OCI-LY7 (cell line): ENCODE measurements around the gene HPSE2. TPM values are rescaled to one million over a fixed set of nuclear protein-coding genes. Genes with fewer than 3 reads are reported as not detected.

Experiments
- BruUV-seq: library from RNA; stranded (reverse); fragments of 400-500 nt; replicated peaks from 2 replicates; lab custom pipeline; 2021; lab: Mats Ljungman, UMichigan
- CTCF ChIA-PET: fragments of 300-600 bp; sonication (Branson Sonifier 250); formaldehyde crosslinking; loops from one replicate; lab custom pipeline; 2022; ENCODE audit warnings: antibody characterized with exemption; ENCODE audit not compliant: unreplicated experiment; lab: Charles Lee
- POLR2A ChIA-PET: fragments of 300-600 bp; sonication (Branson Sonifier 250); formaldehyde crosslinking; loops from one replicate; lab custom pipeline; 2022; ENCODE audit warnings: antibody characterized with exemption; lab: Charles Lee
- DNase-seq: peaks from one replicate; pipeline ENCODE4 v3.0.0-alpha.2; 2015; ENCODE audit warnings: low spot score
- H2AFZ ChIP-seq: fragments of 200-600 bp; sonication (generic), shearing (Covaris generic); 2 replicates; pipeline ENCODE4 v1.6.1; 2014; ENCODE audit warnings: mild to moderate bottlenecking, antibody characterized with exemption, low read length, moderate library complexity
- H3K27ac ChIP-seq: fragments of 200-600 bp; sonication (generic); 2 replicates; pipeline ENCODE4 v1.5.1; 2014; ENCODE audit warnings: mixed run types, low read depth, mild to moderate bottlenecking, moderate library complexity, low read length, inconsistent platforms; ENCODE audit not compliant: poor library complexity, severe bottlenecking
- H3K36me3 ChIP-seq: fragments of 200-600 bp; sonication (generic); 2 replicates; pipeline ENCODE4 v1.6.1; 2014; ENCODE audit warnings: mild to moderate bottlenecking, antibody characterized with exemption, low read length, moderate library complexity, mixed read lengths; ENCODE audit not compliant: insufficient read depth
- H3K4me1 ChIP-seq: fragments of 200-600 bp; sonication (generic); 2 replicates; pipeline ENCODE4 v1.5.1; 2014; ENCODE audit warnings: mild to moderate bottlenecking, low read length; ENCODE audit not compliant: insufficient read depth, poor library complexity, severe bottlenecking
- H3K4me2 ChIP-seq: fragments of 200-600 bp; sonication (generic); 2 replicates; pipeline ENCODE4 v1.6.1; 2014; ENCODE audit warnings: mild to moderate bottlenecking, low read length
- H3K4me3 ChIP-seq: fragments of 200-600 bp; sonication (generic); 2 replicates; pipeline ENCODE4 v1.5.1; 2014; ENCODE audit warnings: mild to moderate bottlenecking, low read depth, low read length; ENCODE audit not compliant: poor library complexity, severe bottlenecking
- H3K79me2 ChIP-seq: fragments of 200-600 bp; sonication (generic); 2 replicates; pipeline ENCODE4 v1.6.1; 2016; ENCODE audit warnings: low read depth, mild to moderate bottlenecking, low read length, moderate library complexity, mixed read lengths; ENCODE audit not compliant: insufficient read depth
- H3K9me2 ChIP-seq: fragments of 200-600 bp; sonication (generic); 2 replicates; pipeline ENCODE4 v1.6.1; 2016; ENCODE audit warnings: mild to moderate bottlenecking, low read length, mixed read lengths; ENCODE audit not compliant: insufficient read depth
- H3K9me3 ChIP-seq: fragments of 200-600 bp; sonication (generic); 2 replicates; pipeline ENCODE4 v1.6.1; 2014; ENCODE audit warnings: mild to moderate bottlenecking, mixed run types, low read length, mixed read lengths
- H4K20me1 ChIP-seq: fragments of 200-600 bp; sonication (generic); 2 replicates; pipeline ENCODE4 v1.6.1; 2014; ENCODE audit warnings: mild to moderate bottlenecking, antibody characterized with exemption, low read length, moderate library complexity, mixed read lengths; ENCODE audit not compliant: insufficient read depth
- CTCF ChIP-seq: fragments of 200-600 bp; sonication (generic); conservative IDR thresholded peaks from 2 replicates; pipeline ENCODE4 v1.5.1; 2014; ENCODE audit warnings: mild to moderate bottlenecking, antibody characterized with exemption, low read length, moderate library complexity, mixed read lengths
- EZH2phosphoT487 ChIP-seq: fragments of 200-600 bp; sonication (generic); IDR thresholded peaks from 2 replicates; pipeline ENCODE4 v1.6.1; 2018; ENCODE audit warnings: low read depth, borderline replicate concordance, mild to moderate bottlenecking, mixed run types, antibody characterized with exemption, low read length, moderate library complexity, mixed read lengths
- intact Hi-C: fragments of 100-400 bp; cut with micrococcal nuclease; formaldehyde crosslinking; loops from one replicate; pipeline ENCODE4 v1.10.0; 2022; ENCODE audit not compliant: unreplicated experiment
- total RNA-seq, 2 experiments: library from RNA; depleted of rRNA in 1 of 2; stranded (reverse); fragments of >200 nt in 1 of 2; shearing (Covaris generic) in 1 of 2; gene quantifications; 2 replicates each; pipeline ENCODE4 v1.2.3, GENCODE V29; 2014 to 2022

The HPSE2 gene
- total RNA-seq, 2 experiments from 2014 or later: not detected

DNA sequence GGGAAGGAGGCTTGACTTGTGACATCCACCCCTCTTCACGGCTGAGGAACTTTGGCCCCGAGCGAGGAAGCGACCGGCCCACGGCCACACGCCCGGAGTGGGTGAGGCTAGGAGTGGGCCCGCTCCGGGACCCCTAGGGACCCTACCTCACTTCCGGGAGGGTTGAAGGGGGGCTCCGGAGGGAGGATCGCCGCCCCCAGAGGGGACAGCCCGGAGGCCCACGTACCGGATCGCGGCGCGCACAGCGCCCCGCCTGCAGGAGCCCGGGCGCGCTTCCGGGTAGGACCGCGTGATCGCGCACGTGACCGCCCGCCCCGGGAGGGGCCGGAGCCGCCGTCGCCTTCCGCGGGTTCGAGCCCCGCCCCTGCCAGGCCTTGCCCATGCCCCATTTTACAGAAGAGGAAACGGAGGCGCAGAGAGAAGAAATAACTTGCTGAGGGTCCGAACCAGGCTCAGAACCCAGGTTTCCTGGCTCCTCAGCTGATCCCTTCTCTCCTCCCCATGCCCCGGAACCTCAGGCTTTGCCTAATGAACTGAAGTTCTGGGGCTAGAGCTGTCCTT, 788.9 kb downstream of the HPSE2 start, which contains the start of gene HPS1:
TSS of gene HPS1 (minus strand) at position 275 of the 561 bp plus-strand sequence. CDS start 3,695 bp downstream, outside the sequence.
- no TSS peak for BruUV-seq
- Histone ChIP-seq H3K4me3 (peak within 1 kb of the TSS; percentile 88), H4K20me1 (no peaks in the 10 kb centered on the region), H3K4me2 (peak within 1 kb of the TSS; percentile 66), H2AFZ (peak within 1 kb of the TSS; percentile 99), H3K4me1 (peaks cover 22% of the 10 kb centered on the region), H3K9me2 (no peaks in the 10 kb centered on the region), H3K9me3 (0 out of 2 replicates have a peak, but pooled peaks cover 5% of the 10 kb centered on the region), H3K36me3 (peaks cover 35% of the 10 kb centered on the region), H3K27ac (peak within 1 kb of the TSS; percentile 43), H3K79me2 (peaks cover 5% of the 10 kb centered on the region; the same call in 1 of the 2 replicates)
- TF ChIP-seq EZH2phosphoT487 (no peak), CTCF (0 out of 2 replicates have a peak, but pooled peaks have one; percentile 17)
- intact Hi-C loops: no loop called here
- peak; percentile 90 for DNase-seq
- ChIA-PET POLR2A (interaction anchor here (1.6 kb wide), 1 partner anchor 11 kb away, joined by 7 read pairs; no protein-coding TSS in a partner anchor), CTCF (no interaction called here)

DNA sequence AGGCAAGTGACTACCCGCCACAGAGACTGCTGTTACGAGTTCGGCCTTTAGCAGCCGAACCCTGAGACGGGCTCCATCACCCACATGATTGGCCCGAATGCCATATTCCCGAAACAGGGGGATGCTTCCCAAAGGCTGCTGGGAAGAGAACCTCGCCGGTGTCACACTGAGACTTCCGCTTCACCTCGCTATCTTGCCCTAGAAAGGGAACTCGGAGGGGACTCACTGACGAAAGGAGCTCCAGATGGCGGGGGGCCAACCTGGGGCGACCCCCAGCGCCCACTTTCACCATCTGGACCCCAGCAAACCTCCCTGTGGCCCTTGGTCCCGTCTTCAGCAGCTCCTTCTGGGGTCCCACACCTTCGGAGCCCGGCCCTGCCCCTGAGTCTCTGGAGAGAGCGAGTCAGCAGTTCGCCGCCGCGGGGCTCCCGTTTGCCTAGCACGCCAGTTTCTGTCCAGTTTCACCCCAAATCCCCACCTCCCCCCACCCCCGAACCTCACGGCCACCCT, 789.4 kb downstream of the HPSE2 start:
- Histone ChIP-seq H2AFZ (peak overlapping the region; percentile 99; the same call in 1 of the 2 replicates), H3K36me3 (peaks cover 40% of the 10 kb centered on the region), H4K20me1 (no peaks in the 10 kb centered on the region), H3K9me3 (0 out of 2 replicates have a peak, but pooled peaks cover 5% of the 10 kb centered on the region), H3K79me2 (peaks cover 5% of the 10 kb centered on the region; the same call in 1 of the 2 replicates), H3K4me2 (peak overlapping the region; percentile 66), H3K4me1 (peaks cover 22% of the 10 kb centered on the region), H3K27ac (peak overlapping the region; percentile 43), H3K9me2 (no peaks in the 10 kb centered on the region), H3K4me3 (peak overlapping the region; percentile 88)
- ChIA-PET CTCF (interaction anchor here (0.7 kb wide), 1 partner anchor 122 kb away, joined by 3 read pairs; no protein-coding TSS in a partner anchor), POLR2A (interaction anchor here (0.6 to 1.6 kb wide), 2 partner anchors 10 to 153 kb away, joined by 3 to 7 read pairs; no protein-coding TSS in a partner anchor)
- intact Hi-C loops: no loop called here
- TF ChIP-seq CTCF: no peak
- no peak for TF ChIP-seq EZH2phosphoT487
- BruUV-seq: TSS peak; percentile 63
- DNase-seq: no peak
